Activated CD4-positive, alpha-beta T cell treated with anti-CD3 and anti-CD28 coated beads for 1 hour (primary cell): ENCODE measurements around the gene ADGRG7.
"Not testable (repeated sequence)": the region's sequence is repeated elsewhere in the genome, so short reads cannot be mapped to it uniquely, and the experiment has no call there.

Experiments
- DNase-seq: peaks from one replicate; pipeline ENCODE4 v3.0.0-alpha.2; 2020

ADGRG7 gene

GRCh38 chr3:100650651-100651619 is 41.5 kb downstream of the ADGRG7 start:
- DNase-seq = no peak

GRCh38 chr3:100653604-100654294 is 44.3 kb downstream of the ADGRG7 start:
- no peak for DNase-seq

GRCh38 chr3:100656945-100657344 is 47.5 kb downstream of the ADGRG7 start:
- no peak for DNase-seq

- DNase-seq = not testable (repeated sequence)
Measured at GRCh38 chr3:100661294-100661693, 51.9 kb downstream of the ADGRG7 start.

GRCh38 chr3:100662113-100662823 is 52.9 kb downstream of the ADGRG7 start:
- no peak for DNase-seq

- DNase-seq = no peak
Measured at GRCh38 chr3:100665230-100665629, 55.8 kb downstream of the ADGRG7 start.

GRCh38 chr3:100666699-100667098 is 57.3 kb downstream of the ADGRG7 start:
- DNase-seq = not testable (repeated sequence)

GRCh38 chr3:100667316-100667715 is 57.9 kb downstream of the ADGRG7 start:
- not testable (repeated sequence) for DNase-seq

GRCh38 chr3:100670995-100671394 is 61.6 kb downstream of the ADGRG7 start:
- DNase-seq = not testable (repeated sequence)

GRCh38 chr3:100681496-100681895 is 72.1 kb downstream of the ADGRG7 start:
- no peak for DNase-seq

- no peak for DNase-seq
Measured at GRCh38 chr3:100682056-100682853, 72.9 kb downstream of the ADGRG7 start.

- DNase-seq = no peak
Measured at GRCh38 chr3:100682854-100683760, 73.7 kb downstream of the ADGRG7 start.

GRCh38 chr3:100693225-100693624 is 83.8 kb downstream of the ADGRG7 start:
- no peak for DNase-seq

- no peak for DNase-seq
Measured at GRCh38 chr3:100695696-100696095, 86.3 kb downstream of the ADGRG7 start.

- DNase-seq = no peak
Measured at GRCh38 chr3:100696161-100696560, 86.8 kb downstream of the ADGRG7 start.

GRCh38 chr3:100697172-100697571 is 87.8 kb downstream of the ADGRG7 start:
- DNase-seq = no peak

GRCh38 chr3:100697723-100698285 is 88.4 kb downstream of the ADGRG7 start:
- DNase-seq = no peak

- DNase-seq = no peak
Measured at GRCh38 chr3:100698736-100699135, 89.3 kb downstream of the ADGRG7 start.

- DNase-seq = no peak
Measured at GRCh38 chr3:100700708-100701107, 91.3 kb downstream of the ADGRG7 start.

- DNase-seq = no peak
Measured at GRCh38 chr3:100702082-100702979, 92.9 kb downstream of the ADGRG7 start.
